ENCODE measurements around the gene ZIC1.

ZIC1 gene

DNA sequence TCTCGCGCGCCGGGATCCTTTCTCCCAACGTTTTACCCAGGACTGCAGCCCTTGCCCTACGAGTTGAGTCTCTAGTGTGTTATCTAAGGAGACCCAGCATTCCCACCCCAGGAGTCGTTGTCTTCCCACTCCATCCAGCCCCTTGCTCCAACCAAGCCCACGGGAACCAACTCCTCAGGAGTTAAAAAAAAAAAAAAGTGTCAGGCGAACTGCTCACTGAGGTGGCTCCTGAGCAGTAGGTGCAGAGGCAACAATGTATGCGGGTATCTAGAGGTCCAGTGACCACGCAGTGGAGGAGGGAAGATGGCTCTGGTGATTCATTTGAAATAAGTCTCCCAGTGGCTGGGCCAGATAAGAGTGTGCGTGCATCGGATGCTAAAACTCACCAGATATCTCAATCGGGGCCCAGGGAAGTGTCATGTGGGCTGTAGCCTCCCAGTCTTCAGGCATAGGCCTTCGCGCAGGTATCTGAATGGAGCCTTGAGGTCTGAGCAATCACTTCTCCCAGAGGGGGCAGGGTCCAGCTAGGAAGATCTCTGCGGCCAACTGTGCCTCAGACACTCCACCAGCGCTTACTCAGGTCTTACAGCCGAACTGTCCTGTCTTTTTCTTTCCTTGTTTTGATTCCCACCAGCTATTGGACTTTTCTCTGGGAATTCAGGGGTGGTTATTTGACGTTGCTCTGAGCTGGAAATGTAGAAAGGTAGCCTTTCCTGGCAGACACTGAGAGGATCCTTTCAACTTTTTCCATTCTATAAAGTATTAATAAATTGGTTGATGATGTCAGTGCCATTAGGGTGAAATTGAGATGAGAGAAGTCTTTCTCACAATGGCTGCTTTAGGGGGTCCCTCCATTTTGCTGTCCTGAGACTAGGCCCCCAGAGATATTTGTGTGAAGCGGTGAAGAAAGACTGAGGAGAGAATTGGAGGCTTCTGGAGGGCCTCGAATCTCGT lies 23.8 kb upstream of the ZIC1 start:
- ChIA-PET POLR2A (no interaction called here), CTCF (no interaction called here)
- no peaks in the 10 kb centered on the region for H3K9me3 ChIP-seq (ENCODE audit: control insufficient read depth, insufficient read depth, low read depth, low read length)
- no peaks in the 10 kb centered on the region for H3K36me3 ChIP-seq (ENCODE audit: control insufficient read depth in 2 of 2, insufficient read depth in 1 of 2, low read length in 2 of 2)
- no peaks in the 10 kb centered on the region for H3K4me1 ChIP-seq (ENCODE audit: control insufficient read depth, insufficient read depth, low read length)
- H3K27ac ChIP-seq (ENCODE audit: extremely low read depth, low read depth, low read length) = no peak overlapping the region
- no peak overlapping the region for H3K4me3 ChIP-seq (ENCODE audit: low read depth, low read length)
- TF ChIP-seq ZNF10 (tag by site-specific recombination; IDR thresholded peaks at IDR 0.05) = no peak
- TF ChIP-seq ZNF202 (tag by site-specific recombination; IDR thresholded peaks at IDR 0.05; ENCODE audit: borderline replicate concordance) = no peak

GRCh38 chr3:147387291-147387884 lies 21.8 kb upstream of the ZIC1 start:
- ChIA-PET POLR2A (no interaction called here), CTCF (no interaction called here)
- Histone ChIP-seq H3K4me1 (ENCODE audit: control insufficient read depth, insufficient read depth, low read length) (no peaks in the 10 kb centered on the region), H3K27ac (ENCODE audit: extremely low read depth, low read depth, low read length) (no peak overlapping the region), H3K9me3 (ENCODE audit: control insufficient read depth, insufficient read depth, low read depth, low read length) (no peaks in the 10 kb centered on the region), H3K4me3 (ENCODE audit: low read depth, low read length) (no peak overlapping the region), H3K36me3 (ENCODE audit: control insufficient read depth in 2 of 2, insufficient read depth in 1 of 2, low read length in 2 of 2) (no peaks in the 10 kb centered on the region)
- no peak for TF ChIP-seq ZNF585B (tag by site-specific recombination; IDR thresholded peaks at IDR 0.05)
- no peak for TF ChIP-seq ZSCAN23 (tag by site-specific recombination; IDR thresholded peaks at IDR 0.05)
- no peak for TF ChIP-seq ZNF121 (tag by site-specific recombination; IDR thresholded peaks at IDR 0.05)
- TF ChIP-seq KLF1 (tag by site-specific recombination; IDR thresholded peaks at IDR 0.05) = no peak
- TF ChIP-seq ZSCAN5A (tag by site-specific recombination; IDR thresholded peaks at IDR 0.05) = no peak
- TF ChIP-seq ZNF560 (tag by site-specific recombination; IDR thresholded peaks at IDR 0.05; ENCODE audit: borderline replicate concordance) = no peak

DNA sequence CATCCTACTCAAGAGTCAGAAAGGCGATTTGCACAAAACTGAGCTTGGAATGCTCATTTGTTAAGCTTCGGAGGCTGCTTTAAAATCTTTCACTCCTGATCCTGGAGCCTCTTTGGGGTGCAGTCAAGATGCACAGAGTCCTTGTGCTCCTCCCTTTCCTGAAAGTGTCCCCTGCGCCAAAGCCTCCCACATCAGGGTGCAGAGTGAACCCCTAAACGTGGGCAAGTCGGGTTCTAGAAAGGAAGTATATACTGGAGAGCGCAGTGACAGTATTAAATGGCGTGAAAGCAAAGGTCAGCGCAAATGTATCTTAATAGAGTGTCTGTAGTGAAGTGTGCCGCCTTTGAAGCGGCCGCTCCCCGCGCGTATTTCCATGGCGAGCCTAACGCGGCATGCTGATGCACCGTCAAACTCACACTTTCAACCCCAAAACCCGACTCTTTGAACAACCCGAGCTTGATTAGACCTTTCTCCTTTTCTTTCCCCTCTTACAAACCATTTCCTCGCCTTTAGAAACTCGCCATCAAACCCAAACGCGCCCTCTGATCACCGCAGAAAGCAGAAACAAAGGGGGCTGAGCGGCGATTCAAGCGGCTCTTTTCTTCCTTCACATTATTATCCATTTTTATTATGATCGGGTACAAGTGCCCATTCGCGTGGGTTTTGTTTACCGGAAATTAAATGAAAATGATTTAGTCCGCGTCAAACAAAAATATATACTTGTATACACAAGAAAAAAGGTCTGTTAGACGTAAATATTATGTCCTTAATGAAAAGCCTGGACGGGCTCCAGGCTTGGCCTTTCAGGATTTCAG lies 21.1 kb upstream of the ZIC1 start:
- Histone ChIP-seq H3K36me3 (ENCODE audit: control insufficient read depth in 2 of 2, insufficient read depth in 1 of 2, low read length in 2 of 2) (no peaks in the 10 kb centered on the region), H3K27ac (ENCODE audit: extremely low read depth, low read depth, low read length) (no peak overlapping the region), H3K4me3 (ENCODE audit: low read depth, low read length) (no peak overlapping the region), H3K9me3 (ENCODE audit: control insufficient read depth, insufficient read depth, low read depth, low read length) (no peaks in the 10 kb centered on the region), H3K4me1 (ENCODE audit: control insufficient read depth, insufficient read depth, low read length) (no peaks in the 10 kb centered on the region)
- POLR2A ChIA-PET = no interaction called here
- CTCF ChIA-PET = interaction anchor here (0.7 kb wide), 1 partner anchor 25 kb away, joined by 3 read pairs; no protein-coding TSS in a partner anchor
- TF ChIP-seq ZBTB1 (tag by site-specific recombination; IDR thresholded peaks at IDR 0.05) (no peak), ZNF146 (tag by site-specific recombination; IDR thresholded peaks at IDR 0.05) (no peak), ZNF211 (tag by site-specific recombination; IDR thresholded peaks at IDR 0.05; ENCODE audit: low read depth) (no peak), ZNF600 (tag by site-specific recombination; IDR thresholded peaks at IDR 0.05) (no peak), ZNF654 (tag by site-specific recombination; IDR thresholded peaks at IDR 0.05; ENCODE audit: low read depth) (no peak), ZNF768 (tag by site-specific recombination; IDR thresholded peaks at IDR 0.05) (no peak), ZNF580 (tag by site-specific recombination; IDR thresholded peaks at IDR 0.05) (no peak), ZNF174 (tag by site-specific recombination; IDR thresholded peaks at IDR 0.05) (no peak), ZNF114 (tag by site-specific recombination; IDR thresholded peaks at IDR 0.05) (no peak), ZNF24 (tag by site-specific recombination; IDR thresholded peaks at IDR 0.05) (no peak)
- TF ChIP-seq, protein P1, sequence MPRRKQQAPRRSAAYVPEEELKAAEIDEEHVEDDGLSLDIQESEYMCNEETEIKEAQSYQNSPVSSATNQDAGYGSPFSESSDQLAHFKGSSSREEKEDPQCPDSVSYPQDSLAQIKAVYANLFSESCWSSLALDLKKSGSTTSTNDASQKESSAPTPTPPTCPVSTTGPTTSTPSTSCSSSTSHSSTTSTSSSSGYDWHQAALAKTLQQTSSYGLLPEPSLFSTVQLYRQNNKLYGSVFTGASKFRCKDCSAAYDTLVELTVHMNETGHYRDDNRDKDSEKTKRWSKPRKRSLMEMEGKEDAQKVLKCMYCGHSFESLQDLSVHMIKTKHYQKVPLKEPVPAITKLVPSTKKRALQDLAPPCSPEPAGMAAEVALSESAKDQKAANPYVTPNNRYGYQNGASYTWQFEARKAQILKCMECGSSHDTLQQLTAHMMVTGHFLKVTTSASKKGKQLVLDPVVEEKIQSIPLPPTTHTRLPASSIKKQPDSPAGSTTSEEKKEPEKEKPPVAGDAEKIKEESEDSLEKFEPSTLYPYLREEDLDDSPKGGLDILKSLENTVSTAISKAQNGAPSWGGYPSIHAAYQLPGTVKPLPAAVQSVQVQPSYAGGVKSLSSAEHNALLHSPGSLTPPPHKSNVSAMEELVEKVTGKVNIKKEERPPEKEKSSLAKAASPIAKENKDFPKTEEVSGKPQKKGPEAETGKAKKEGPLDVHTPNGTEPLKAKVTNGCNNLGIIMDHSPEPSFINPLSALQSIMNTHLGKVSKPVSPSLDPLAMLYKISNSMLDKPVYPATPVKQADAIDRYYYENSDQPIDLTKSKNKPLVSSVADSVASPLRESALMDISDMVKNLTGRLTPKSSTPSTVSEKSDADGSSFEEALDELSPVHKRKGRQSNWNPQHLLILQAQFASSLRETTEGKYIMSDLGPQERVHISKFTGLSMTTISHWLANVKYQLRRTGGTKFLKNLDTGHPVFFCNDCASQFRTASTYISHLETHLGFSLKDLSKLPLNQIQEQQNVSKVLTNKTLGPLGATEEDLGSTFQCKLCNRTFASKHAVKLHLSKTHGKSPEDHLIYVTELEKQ (tag by site-specific recombination; IDR thresholded peaks at IDR 0.05; ENCODE audit: borderline replicate concordance) = no peak
- TF ChIP-seq, protein P2, sequence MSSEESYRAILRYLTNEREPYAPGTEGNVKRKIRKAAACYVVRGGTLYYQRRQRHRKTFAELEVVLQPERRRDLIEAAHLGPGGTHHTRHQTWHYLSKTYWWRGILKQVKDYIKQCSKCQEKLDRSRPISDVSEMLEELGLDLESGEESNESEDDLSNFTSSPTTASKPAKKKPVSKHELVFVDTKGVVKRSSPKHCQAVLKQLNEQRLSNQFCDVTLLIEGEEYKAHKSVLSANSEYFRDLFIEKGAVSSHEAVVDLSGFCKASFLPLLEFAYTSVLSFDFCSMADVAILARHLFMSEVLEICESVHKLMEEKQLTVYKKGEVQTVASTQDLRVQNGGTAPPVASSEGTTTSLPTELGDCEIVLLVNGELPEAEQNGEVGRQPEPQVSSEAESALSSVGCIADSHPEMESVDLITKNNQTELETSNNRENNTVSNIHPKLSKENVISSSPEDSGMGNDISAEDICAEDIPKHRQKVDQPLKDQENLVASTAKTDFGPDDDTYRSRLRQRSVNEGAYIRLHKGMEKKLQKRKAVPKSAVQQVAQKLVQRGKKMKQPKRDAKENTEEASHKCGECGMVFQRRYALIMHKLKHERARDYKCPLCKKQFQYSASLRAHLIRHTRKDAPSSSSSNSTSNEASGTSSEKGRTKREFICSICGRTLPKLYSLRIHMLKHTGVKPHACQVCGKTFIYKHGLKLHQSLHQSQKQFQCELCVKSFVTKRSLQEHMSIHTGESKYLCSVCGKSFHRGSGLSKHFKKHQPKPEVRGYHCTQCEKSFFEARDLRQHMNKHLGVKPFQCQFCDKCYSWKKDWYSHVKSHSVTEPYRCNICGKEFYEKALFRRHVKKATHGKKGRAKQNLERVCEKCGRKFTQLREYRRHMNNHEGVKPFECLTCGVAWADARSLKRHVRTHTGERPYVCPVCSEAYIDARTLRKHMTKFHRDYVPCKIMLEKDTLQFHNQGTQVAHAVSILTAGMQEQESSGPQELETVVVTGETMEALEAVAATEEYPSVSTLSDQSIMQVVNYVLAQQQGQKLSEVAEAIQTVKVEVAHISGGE (tag by site-specific recombination; conservative IDR thresholded peaks at IDR 0.05; ENCODE audit: low read depth) = no peak

Measured in HEK293 (cell line).